Uterus (tissue), 2 donors: ENCODE results near the gene ATP11A.

ENCODE experiments used
- POLR2A ChIP-seq, 2 donors: fragments of 450-650 bp; IDR thresholded peaks; one replicate each; pipeline ENCODE4 v1.6.1; 2016; ENCODE audit warnings: antibody characterized with exemption in 2 of 2, mild to moderate bottlenecking in 1 of 2, moderate library complexity in 1 of 2
- TF ChIP-seq, protein P1 (sequence below), 4 experiments: fragments of 200-600 bp in 2 of 4; fragments of 450-650 bp in 2 of 4; sonication (generic) in 2 of 4; IDR thresholded peaks; one replicate each; pipeline ENCODE4 v1.5.1; 2016 to 2019; ENCODE audit warnings: antibody characterized with exemption in 4 of 4, mild to moderate bottlenecking in 2 of 4, moderate library complexity in 1 of 4

DNA sequence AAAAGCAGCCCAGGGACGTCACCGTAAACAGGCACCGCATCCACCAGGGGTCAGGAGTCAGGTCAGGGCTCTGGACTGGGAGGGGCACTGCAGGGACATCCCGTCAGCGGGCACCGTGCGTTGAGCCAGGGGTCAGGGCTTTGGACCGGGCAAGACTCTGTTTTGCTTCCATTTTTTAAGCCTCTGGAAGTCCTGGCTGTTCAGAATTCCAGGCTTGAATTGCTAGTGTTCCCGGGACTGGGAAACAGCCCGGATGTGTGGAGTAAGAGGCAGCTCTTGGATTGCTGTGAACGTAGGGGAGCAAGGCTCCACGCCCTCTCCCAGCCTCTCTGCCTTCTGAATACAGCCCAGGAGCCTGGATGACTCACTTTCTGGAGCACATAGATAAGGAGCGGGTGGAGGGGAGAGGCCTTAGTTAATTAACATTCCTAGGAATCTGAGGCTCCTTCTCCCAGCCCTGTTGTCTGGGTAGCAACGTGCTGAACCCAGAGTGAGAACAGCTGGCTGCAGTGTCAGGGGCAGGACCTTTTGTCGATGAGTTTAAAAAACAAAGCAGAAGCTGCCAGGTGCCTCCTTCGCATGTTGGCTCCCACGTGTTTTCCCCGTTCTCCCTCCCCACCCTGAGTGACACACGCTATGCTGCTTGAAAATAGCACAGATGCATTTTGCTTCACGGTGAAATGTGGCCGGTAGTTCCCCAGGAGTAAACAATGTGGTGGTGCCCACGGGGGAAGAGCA is 21.9 kb downstream of the ATP11A start:
- TF ChIP-seq, protein P1, sequence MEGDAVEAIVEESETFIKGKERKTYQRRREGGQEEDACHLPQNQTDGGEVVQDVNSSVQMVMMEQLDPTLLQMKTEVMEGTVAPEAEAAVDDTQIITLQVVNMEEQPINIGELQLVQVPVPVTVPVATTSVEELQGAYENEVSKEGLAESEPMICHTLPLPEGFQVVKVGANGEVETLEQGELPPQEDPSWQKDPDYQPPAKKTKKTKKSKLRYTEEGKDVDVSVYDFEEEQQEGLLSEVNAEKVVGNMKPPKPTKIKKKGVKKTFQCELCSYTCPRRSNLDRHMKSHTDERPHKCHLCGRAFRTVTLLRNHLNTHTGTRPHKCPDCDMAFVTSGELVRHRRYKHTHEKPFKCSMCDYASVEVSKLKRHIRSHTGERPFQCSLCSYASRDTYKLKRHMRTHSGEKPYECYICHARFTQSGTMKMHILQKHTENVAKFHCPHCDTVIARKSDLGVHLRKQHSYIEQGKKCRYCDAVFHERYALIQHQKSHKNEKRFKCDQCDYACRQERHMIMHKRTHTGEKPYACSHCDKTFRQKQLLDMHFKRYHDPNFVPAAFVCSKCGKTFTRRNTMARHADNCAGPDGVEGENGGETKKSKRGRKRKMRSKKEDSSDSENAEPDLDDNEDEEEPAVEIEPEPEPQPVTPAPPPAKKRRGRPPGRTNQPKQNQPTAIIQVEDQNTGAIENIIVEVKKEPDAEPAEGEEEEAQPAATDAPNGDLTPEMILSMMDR (IDR thresholded peaks at IDR 0.05), result no peak
- TF ChIP-seq POLR2A (IDR thresholded peaks at IDR 0.05), result no peak
